Measurements from ENCODE around the gene C1R.

GRCh38 chr12:7065073-7065623, 27.1 kb downstream of the C1R start:
- TF ChIP-seq REST (IDR thresholded peaks at IDR 0.05; ENCODE audit: insufficient read depth in 1 of 2, low read depth in 2 of 2, low read length in 1 of 2) (no peak), CTCF (IDR thresholded peaks at IDR 0.05) (no peak)

All from Panc1 (cell line).